OCI-LY1 (cell line): Measurements from ENCODE around the gene EID3.

ENCODE experiments used
- H2AFZ ChIP-seq: fragments of 200-600 bp; sonication (generic), shearing (Covaris generic); 2 replicates; pipeline ENCODE4 v1.6.0; 2014; ENCODE audit warnings: antibody characterized with exemption, mild to moderate bottlenecking, low read length
- H3F3A ChIP-seq: fragments of 200-600 bp; sonication (generic), shearing (Covaris generic); 2 replicates; pipeline ENCODE4 v1.6.0; 2014; ENCODE audit warnings: mild to moderate bottlenecking, antibody characterized with exemption, low read length, moderate library complexity; ENCODE audit not compliant: insufficient read depth
- H3K27ac ChIP-seq: fragments of 200-600 bp; sonication (generic); 2 replicates; pipeline ENCODE4 v1.5.1; 2014; ENCODE audit warnings: low read length, mixed run types, mild to moderate bottlenecking, low read depth; ENCODE audit not compliant: poor library complexity, severe bottlenecking
- H3K27me3 ChIP-seq: fragments of 200-600 bp; sonication (generic); 2 replicates; pipeline ENCODE4 v1.6.0; 2014; ENCODE audit warnings: antibody characterized with exemption, mild to moderate bottlenecking, low read length, moderate library complexity; ENCODE audit not compliant: insufficient read depth
- H3K36me3 ChIP-seq: fragments of 200-600 bp; sonication (generic); 2 replicates; pipeline ENCODE4 v1.6.1; 2014; ENCODE audit warnings: mild to moderate bottlenecking, antibody characterized with exemption, low read length, moderate library complexity, mixed read lengths; ENCODE audit not compliant: insufficient read depth
- H3K4me1 ChIP-seq: fragments of 200-600 bp; sonication (generic); 2 replicates; pipeline ENCODE4 v1.5.1; 2014; ENCODE audit warnings: mild to moderate bottlenecking, low read length, moderate library complexity; ENCODE audit not compliant: insufficient read depth, severe bottlenecking
- H3K4me2 ChIP-seq: fragments of 200-600 bp; sonication (generic), shearing (Covaris generic); 2 replicates; pipeline ENCODE4 v1.6.1; 2014; ENCODE audit warnings: low read length
- H3K4me3 ChIP-seq: fragments of 200-600 bp; sonication (generic); 2 replicates; pipeline ENCODE4 v1.5.1; 2014; ENCODE audit warnings: low read length, low read depth, mild to moderate bottlenecking, mixed read lengths; ENCODE audit not compliant: poor library complexity, severe bottlenecking
- H3K79me2 ChIP-seq: fragments of 200-600 bp; shearing (Covaris generic); 2 replicates; pipeline ENCODE4 v1.6.1; 2016; ENCODE audit warnings: mixed run types, low read length, mixed read lengths; ENCODE audit not compliant: insufficient read depth
- H3K9ac ChIP-seq: fragments of 200-600 bp; sonication (generic), shearing (Covaris generic); 2 replicates; pipeline ENCODE4 v1.6.1; 2014; ENCODE audit warnings: mild to moderate bottlenecking, low read length, mixed read lengths
- H3K9me2 ChIP-seq: fragments of 200-600 bp; sonication (generic), shearing (Covaris generic); 2 replicates; pipeline ENCODE4 v1.6.1; 2014; ENCODE audit warnings: low read depth, mild to moderate bottlenecking, low read length, mixed read lengths
- H3K9me3 ChIP-seq: fragments of 200-600 bp; shearing (Covaris generic); 2 replicates; pipeline ENCODE4 v1.6.1; 2014; ENCODE audit warnings: low read length, mixed read lengths
- H4K20me1 ChIP-seq: fragments of 200-600 bp; sonication (generic), shearing (Covaris generic); 2 replicates; pipeline ENCODE4 v1.6.0; 2016; ENCODE audit warnings: mild to moderate bottlenecking, low read length; ENCODE audit not compliant: insufficient read depth
- EZH2 ChIP-seq: fragments of 200-600 bp; sonication (generic), shearing (Covaris generic); IDR thresholded peaks from 2 replicates; pipeline ENCODE4 v1.8.0; 2017; ENCODE audit warnings: borderline replicate concordance, mixed run types, mild to moderate bottlenecking, antibody characterized with exemption, low read length, moderate library complexity, mixed read lengths
- TF ChIP-seq, protein P1 (sequence below): fragments of 200-600 bp; sonication (generic), shearing (Covaris generic); IDR thresholded peaks from 2 replicates; pipeline ENCODE4 v1.5.1; 2017; ENCODE audit warnings: mild to moderate bottlenecking, antibody characterized with exemption, low read length, moderate library complexity, mixed read lengths

The EID3 gene

DNA sequence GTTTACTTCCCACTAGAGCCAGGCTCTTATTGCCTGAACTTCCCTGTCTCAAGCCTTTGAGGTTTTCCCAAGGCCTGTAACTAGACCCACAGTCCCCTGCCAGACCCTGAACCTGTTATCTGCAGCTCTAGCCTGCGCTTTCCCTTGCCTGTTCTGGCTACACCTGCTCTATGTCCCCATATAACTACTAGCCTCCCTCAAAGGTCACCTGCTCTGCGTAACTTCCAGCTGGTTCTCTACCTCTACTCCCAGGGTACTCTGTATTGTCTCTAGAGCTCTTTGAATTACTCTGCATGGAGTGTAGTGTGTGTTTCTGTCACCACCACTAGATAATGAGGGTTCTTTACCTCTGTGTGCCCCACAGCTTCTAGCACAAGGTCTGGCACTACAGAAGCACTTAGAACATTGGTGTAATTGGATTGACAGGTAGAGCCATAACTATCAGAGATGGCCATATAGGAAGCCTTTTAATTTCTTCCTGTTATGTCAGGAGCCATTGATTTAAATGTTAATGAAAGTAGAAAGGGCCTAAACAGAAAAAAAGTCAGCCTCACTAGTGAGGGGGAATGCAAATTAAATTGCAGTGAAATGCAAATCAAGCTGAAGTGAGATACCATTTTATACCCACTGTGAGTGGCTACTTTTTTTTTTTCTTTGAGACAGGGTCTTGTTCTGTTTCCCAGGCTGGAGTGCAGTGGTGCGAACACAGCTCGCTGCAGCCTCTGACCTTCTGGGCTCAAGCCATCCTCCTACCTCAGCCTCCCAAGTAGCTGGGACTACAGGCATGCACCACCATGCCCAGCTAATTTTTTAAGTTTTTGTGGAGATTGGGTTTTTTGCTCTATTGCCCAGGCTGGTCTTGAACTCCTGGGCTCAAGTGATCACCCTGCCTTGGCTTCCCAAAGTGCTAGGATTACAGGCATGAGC lies 47.8 kb downstream of the EID3 start:
- Histone ChIP-seq H3K9me2 (no peaks in the 10 kb centered on the region), H3K27ac (no peak overlapping the region), H3K27me3 (no peaks in the 10 kb centered on the region), H3K79me2 (no peaks in the 10 kb centered on the region), H2AFZ (no peak overlapping the region), H3K4me2 (no peak overlapping the region), H3K4me1 (no peaks in the 10 kb centered on the region), H3K9me3 (no peaks in the 10 kb centered on the region), H3K9ac (no peak overlapping the region), H3F3A (no peaks in the 10 kb centered on the region), H3K36me3 (peaks cover 46% of the 10 kb centered on the region), H4K20me1 (no peaks in the 10 kb centered on the region), H3K4me3 (no peak overlapping the region)
- TF ChIP-seq, protein P1, sequence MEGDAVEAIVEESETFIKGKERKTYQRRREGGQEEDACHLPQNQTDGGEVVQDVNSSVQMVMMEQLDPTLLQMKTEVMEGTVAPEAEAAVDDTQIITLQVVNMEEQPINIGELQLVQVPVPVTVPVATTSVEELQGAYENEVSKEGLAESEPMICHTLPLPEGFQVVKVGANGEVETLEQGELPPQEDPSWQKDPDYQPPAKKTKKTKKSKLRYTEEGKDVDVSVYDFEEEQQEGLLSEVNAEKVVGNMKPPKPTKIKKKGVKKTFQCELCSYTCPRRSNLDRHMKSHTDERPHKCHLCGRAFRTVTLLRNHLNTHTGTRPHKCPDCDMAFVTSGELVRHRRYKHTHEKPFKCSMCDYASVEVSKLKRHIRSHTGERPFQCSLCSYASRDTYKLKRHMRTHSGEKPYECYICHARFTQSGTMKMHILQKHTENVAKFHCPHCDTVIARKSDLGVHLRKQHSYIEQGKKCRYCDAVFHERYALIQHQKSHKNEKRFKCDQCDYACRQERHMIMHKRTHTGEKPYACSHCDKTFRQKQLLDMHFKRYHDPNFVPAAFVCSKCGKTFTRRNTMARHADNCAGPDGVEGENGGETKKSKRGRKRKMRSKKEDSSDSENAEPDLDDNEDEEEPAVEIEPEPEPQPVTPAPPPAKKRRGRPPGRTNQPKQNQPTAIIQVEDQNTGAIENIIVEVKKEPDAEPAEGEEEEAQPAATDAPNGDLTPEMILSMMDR: no peak
- no peak for TF ChIP-seq EZH2

DNA sequence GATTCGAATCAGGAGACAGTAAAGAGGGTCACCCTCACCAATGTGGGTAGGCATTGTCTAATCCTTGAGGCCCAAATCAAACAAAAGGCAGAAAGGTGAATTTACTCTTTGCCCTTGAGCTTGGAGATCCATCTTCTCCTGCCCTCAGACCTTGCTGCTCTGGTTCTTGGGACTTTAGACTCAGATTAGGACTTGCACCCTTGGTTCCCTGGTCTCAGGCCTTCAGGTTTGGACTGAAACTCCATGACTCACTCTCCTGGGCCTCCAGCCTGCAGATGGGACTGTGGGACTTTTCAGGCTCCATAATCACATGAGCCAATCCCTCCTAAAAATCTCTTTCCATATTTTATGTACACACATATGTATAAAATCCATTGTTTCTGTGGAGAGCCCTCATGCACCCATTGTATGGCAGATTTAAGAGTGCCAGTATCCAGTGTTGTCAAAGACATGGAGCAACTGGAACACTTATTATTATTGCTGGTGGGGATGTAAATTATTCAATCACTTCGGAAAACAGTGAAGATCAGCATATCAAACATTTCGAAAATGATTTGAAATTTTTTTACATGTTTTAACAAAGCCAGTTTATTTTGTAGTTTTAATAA lies 48.7 kb downstream of the EID3 start:
- Histone ChIP-seq H3K4me2 (no peak overlapping the region), H3K27me3 (no peaks in the 10 kb centered on the region), H3F3A (no peaks in the 10 kb centered on the region), H4K20me1 (no peaks in the 10 kb centered on the region), H3K9me3 (no peaks in the 10 kb centered on the region), H3K9ac (no peak overlapping the region), H3K36me3 (peaks cover 44% of the 10 kb centered on the region), H3K79me2 (no peaks in the 10 kb centered on the region), H3K4me1 (no peaks in the 10 kb centered on the region), H3K27ac (no peak overlapping the region), H3K9me2 (no peaks in the 10 kb centered on the region), H2AFZ (no peak overlapping the region), H3K4me3 (no peak overlapping the region)
- TF ChIP-seq, protein P1: no peak
- no peak for TF ChIP-seq EZH2

DNA sequence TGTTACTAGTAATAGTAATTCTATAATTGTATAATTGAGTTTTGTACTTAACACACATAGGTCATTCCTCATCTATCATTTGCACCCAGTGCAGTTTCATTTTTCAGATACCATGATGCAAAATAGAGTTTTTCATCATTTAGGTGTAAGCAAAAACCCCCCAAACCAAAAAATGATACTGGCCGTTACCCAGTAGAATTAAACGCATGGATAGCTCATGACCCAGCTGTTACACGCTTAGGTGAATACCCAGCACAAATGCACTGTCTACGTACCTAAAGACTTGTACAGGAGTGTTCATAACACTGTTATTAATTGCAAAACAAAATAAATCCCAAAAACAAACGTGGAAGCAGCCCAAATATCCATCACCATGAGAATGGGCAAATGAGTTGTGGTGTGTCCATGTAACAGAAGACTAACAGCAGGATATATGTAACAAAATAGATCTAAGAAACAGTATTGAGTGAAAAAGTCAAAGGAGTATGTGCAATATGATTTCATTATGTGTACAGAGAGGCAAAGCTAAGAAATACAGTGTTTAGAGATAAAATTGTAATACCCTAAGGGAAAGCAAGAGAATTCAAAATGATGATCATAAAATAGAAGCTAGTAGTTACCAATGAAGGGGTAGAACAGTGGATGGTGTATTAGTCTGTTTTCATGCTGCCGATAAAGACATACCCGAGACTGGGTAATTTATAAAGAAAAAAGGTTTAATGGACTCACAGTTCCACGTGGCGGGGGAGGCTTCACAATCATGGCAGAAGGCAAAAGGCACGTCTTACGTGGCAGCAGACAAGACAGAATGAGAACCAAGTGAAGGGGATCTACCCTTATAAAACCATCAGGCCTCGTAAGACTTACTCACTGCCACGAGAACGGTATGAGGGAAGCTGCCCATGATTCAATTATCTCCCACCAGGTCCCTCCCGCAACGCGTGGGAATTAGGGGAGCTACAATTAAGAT lies 49.8 kb downstream of the EID3 start:
- no peaks in the 10 kb centered on the region for H3K9me3 ChIP-seq
- H3K27ac ChIP-seq: no peak overlapping the region

More for the DNA sequence above, 49.8 kb downstream of the EID3 start:
- Histone ChIP-seq H3K36me3 (peaks cover 33% of the 10 kb centered on the region), H2AFZ (no peak overlapping the region), H3K4me2 (no peak overlapping the region), H3F3A (no peaks in the 10 kb centered on the region), H4K20me1 (no peaks in the 10 kb centered on the region), H3K4me1 (no peaks in the 10 kb centered on the region), H3K9me2 (no peaks in the 10 kb centered on the region), H3K4me3 (no peak overlapping the region), H3K9ac (no peak overlapping the region), H3K79me2 (no peaks in the 10 kb centered on the region), H3K27me3 (no peaks in the 10 kb centered on the region)
- no peak for TF ChIP-seq EZH2
- TF ChIP-seq, protein P1: no peak
